ENCODE measurements around the gene STAT5B. TPM values are rescaled to one million over a fixed set of nuclear protein-coding genes. Genes with fewer than 3 reads are reported as not detected.

STAT5B gene
- total and polyA plus RNA-seq, 2 of the 13 experiments (the other 11 are each of a cell fraction or from before 2014, with no cell fraction given): 21.0 to 42.8 TPM

DNA sequence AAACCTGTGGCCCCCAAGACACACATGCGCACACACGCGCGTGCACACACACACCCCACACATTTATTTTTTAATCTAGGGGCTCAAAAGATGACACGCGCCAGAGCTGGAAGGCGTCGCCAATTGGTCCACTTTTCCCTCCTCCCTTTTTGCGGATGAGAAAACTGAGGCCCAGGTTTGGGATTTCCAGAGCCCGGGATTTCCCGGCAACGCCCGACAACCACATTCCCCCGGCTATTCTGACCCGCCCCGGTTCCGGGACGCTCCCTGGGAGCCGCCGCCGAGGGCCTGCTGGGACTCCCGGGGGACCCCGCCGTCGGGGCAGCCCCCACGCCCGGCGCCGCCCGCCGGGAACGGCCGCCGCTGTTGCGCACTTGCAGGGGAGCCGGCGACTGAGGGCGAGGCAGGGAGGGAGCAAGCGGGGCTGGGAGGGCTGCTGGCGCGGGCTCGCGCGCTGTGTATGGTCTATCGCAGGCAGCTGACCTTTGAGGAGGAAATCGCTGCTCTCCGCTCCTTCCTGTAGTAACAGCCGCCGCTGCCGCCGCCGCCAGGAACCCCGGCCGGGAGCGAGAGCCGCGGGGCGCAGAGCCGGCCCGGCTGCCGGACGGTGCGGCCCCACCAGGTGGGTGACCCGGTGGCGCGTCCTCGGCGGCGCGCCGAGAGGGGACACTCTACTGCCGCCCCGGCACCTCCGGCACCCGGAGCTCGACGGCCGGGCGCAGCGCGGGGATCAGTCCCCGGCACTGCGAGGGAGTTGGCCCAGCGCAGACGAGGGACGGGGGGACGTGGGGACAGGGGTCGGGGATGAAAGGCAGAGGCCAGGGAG, 12.0 kb upstream of the STAT5B start, which contains the start of gene STAT5A (continued):
- TF ChIP-seq BATF2 (CRISPR knock-in tag; IDR thresholded peaks at IDR 0.05) (peak; percentile 31; the same call in 1 of the 2 replicates), ZNF672 (CRISPR knock-in tag; IDR thresholded peaks at IDR 0.05) (peak; percentile 82; the same call in 1 of the 2 replicates), ZNF207 (IDR thresholded peaks at IDR 0.05; ENCODE audit: borderline replicate concordance) (no peak), U2AF1 (optimal IDR thresholded peaks at IDR 0.05; ENCODE audit: low read depth, low read length) (no peak), PTBP1 (IDR thresholded peaks at IDR 0.05; ENCODE audit: low read depth, low read length, poor library complexity, severe bottlenecking) (no peak), ZNF235 (CRISPR knock-in tag; IDR thresholded peaks at IDR 0.05; ENCODE audit: borderline replicate concordance) (0 out of 2 replicates have a peak, but pooled peaks have one; percentile 21), ZNF629 (CRISPR knock-in tag; conservative IDR thresholded peaks at IDR 0.05) (peak; percentile 93), CHD2 (IDR thresholded peaks at IDR 0.05; ENCODE audit: low read depth, low read length) (no peak), ZNF792 (CRISPR knock-in tag; IDR thresholded peaks at IDR 0.05) (no peak), ZFYVE20 (CRISPR knock-in tag; IDR thresholded peaks at IDR 0.05; ENCODE audit: borderline replicate concordance, low read depth) (0 out of 2 replicates have a peak, but pooled peaks have one; percentile 14), NFKBIZ (CRISPR knock-in tag; IDR thresholded peaks at IDR 0.05) (no peak), ZFP90 (CRISPR knock-in tag; IDR thresholded peaks at IDR 0.05; ENCODE audit: borderline replicate concordance) (peak; percentile 12; the same call in 1 of the 2 replicates), ZNF703 (CRISPR knock-in tag; IDR thresholded peaks at IDR 0.05; ENCODE audit: borderline replicate concordance) (no peak), ATF3 (CRISPR knock-in tag; IDR thresholded peaks at IDR 0.05) (no peak), MAFG (CRISPR knock-in tag; IDR thresholded peaks at IDR 0.05) (0 out of 2 replicates have a peak, but pooled peaks have one; percentile 49), ZSCAN31 (CRISPR knock-in tag; IDR thresholded peaks at IDR 0.05; ENCODE audit: low read depth) (peak; percentile 41; the same call in 1 of the 2 replicates), MXD1 (CRISPR knock-in tag; IDR thresholded peaks at IDR 0.05) (no peak), CSRNP2 (CRISPR knock-in tag; conservative IDR thresholded peaks at IDR 0.05; ENCODE audit: low read depth) (0 out of 2 replicates have a peak, but pooled peaks have one; percentile 56), FOXO1 (CRISPR knock-in tag; IDR thresholded peaks at IDR 0.05) (no peak), ZNF224 (CRISPR knock-in tag; IDR thresholded peaks at IDR 0.05) (no peak), ZNF615 (CRISPR knock-in tag; IDR thresholded peaks at IDR 0.05; ENCODE audit: borderline replicate concordance) (no peak), KDM6A (CRISPR knock-in tag; IDR thresholded peaks at IDR 0.05; ENCODE audit: low read depth) (no peak), SMARCC2 (IDR thresholded peaks at IDR 0.05) (no peak), CCAR2 (optimal IDR thresholded peaks at IDR 0.05; ENCODE audit: low read depth, low read length) (no peak)
